Testis (tissue), 2 donors: ENCODE results near the gene NUTF2.

Source experiments
- POLR2A ChIP-seq: fragments of 450-650 bp; IDR thresholded peaks from one replicate; pipeline ENCODE4 v1.6.1; 2017; ENCODE audit warnings: antibody characterized with exemption, mild to moderate bottlenecking, moderate library complexity
- TF ChIP-seq, protein P1 (sequence below), 3 experiments: fragments of 450-650 bp in 2 of 3; fragments of 200-600 bp in 1 of 3; sonication (generic) in 1 of 3; IDR thresholded peaks; one replicate each; pipeline ENCODE4 v1.5.1; 2016 to 2019; ENCODE audit warnings: antibody characterized with exemption in 3 of 3, mild to moderate bottlenecking in 2 of 3, moderate library complexity in 1 of 3

DNA sequence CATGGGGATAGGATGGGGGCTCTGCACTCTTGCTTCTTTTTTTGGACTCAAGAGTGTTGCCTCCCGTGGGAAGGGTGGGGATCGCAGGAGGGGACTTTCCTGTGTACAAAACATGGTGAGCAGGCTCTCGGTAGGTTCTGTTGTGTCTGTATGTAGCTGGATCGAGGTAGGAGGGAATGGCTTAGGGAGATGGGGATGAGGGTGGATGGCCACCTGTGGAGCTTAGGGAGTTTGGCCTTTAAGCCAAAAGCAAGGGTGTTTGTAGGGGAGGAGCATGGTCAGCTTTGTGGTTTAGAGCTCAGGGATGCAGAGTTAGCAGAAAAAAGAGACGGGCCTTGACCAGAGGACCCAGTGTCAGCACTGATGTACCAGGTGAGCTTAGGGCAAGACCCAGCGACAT, 15.1 kb downstream of the NUTF2 start:
- TF ChIP-seq, protein P1, sequence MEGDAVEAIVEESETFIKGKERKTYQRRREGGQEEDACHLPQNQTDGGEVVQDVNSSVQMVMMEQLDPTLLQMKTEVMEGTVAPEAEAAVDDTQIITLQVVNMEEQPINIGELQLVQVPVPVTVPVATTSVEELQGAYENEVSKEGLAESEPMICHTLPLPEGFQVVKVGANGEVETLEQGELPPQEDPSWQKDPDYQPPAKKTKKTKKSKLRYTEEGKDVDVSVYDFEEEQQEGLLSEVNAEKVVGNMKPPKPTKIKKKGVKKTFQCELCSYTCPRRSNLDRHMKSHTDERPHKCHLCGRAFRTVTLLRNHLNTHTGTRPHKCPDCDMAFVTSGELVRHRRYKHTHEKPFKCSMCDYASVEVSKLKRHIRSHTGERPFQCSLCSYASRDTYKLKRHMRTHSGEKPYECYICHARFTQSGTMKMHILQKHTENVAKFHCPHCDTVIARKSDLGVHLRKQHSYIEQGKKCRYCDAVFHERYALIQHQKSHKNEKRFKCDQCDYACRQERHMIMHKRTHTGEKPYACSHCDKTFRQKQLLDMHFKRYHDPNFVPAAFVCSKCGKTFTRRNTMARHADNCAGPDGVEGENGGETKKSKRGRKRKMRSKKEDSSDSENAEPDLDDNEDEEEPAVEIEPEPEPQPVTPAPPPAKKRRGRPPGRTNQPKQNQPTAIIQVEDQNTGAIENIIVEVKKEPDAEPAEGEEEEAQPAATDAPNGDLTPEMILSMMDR (IDR thresholded peaks at IDR 0.05), result no peak
- no peak for TF ChIP-seq POLR2A
